ENCODE data around the gene SLC10A3. TPM values are rescaled to one million over a fixed set of nuclear protein-coding genes. Genes with fewer than 3 reads are reported as not detected.

Gene SLC10A3
- total and polyA plus RNA-seq, 2 of the 13 experiments (the other 11 are each of a cell fraction or from before 2014, with no cell fraction given) = 10.1 to 11.5 TPM

GRCh38 chrX:154525606-154526490 lies 35.4 kb upstream of the SLC10A3 start (continued):
- TF ChIP-seq, protein P1, sequence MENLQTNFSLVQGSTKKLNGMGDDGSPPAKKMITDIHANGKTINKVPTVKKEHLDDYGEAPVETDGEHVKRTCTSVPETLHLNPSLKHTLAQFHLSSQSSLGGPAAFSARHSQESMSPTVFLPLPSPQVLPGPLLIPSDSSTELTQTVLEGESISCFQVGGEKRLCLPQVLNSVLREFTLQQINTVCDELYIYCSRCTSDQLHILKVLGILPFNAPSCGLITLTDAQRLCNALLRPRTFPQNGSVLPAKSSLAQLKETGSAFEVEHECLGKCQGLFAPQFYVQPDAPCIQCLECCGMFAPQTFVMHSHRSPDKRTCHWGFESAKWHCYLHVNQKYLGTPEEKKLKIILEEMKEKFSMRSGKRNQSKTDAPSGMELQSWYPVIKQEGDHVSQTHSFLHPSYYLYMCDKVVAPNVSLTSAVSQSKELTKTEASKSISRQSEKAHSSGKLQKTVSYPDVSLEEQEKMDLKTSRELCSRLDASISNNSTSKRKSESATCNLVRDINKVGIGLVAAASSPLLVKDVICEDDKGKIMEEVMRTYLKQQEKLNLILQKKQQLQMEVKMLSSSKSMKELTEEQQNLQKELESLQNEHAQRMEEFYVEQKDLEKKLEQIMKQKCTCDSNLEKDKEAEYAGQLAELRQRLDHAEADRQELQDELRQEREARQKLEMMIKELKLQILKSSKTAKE (CRISPR knock-in tag; IDR thresholded peaks at IDR 0.05; ENCODE audit: borderline replicate concordance) = no peak
- TF ChIP-seq CEBPB (IDR thresholded peaks at IDR 0.05; ENCODE audit: borderline replicate concordance, low read depth, low read length) (peak; percentile 47; the same call in 1 of the 2 replicates), ZMYM3 (CRISPR knock-in tag; IDR thresholded peaks at IDR 0.05) (no peak), PCBP1 (IDR thresholded peaks at IDR 0.05; ENCODE audit: borderline replicate concordance, low read depth, low read length) (no peak), MAFF (IDR thresholded peaks at IDR 0.05; ENCODE audit: low read depth, low read length) (no peak)
- TF ChIP-seq, protein P2, sequence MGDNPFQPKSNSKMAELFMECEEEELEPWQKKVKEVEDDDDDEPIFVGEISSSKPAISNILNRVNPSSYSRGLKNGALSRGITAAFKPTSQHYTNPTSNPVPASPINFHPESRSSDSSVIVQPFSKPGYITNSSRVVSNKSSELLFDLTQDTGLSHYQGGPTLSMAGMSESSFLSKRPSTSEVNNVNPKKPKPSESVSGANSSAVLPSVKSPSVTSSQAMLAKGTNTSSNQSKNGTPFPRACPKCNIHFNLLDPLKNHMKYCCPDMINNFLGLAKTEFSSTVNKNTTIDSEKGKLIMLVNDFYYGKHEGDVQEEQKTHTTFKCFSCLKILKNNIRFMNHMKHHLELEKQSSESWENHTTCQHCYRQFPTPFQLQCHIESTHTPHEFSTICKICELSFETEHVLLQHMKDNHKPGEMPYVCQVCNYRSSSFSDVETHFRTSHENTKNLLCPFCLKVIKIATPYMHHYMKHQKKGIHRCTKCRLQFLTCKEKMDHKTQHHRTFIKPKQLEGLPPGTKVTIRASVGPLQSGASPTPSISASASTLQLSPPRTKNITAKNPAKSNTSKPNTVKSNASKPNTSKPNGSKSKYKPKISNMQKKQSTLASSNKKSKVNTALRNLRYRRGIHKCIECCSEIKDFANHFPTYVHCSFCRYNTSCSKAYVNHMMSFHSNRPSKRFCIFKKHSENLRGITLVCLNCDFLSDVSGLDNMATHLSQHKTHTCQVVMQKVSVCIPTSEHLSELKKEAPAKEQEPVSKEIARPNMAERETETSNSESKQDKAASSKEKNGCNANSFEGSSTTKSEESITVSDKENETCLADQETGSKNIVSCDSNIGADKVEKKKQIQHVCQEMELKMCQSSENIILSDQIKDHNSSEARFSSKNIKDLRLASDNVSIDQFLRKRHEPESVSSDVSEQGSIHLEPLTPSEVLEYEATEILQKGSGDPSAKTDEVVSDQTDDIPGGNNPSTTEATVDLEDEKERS (CRISPR knock-in tag; IDR thresholded peaks at IDR 0.05) = no peak

All from HepG2 (cell line).